ENCODE results near the gene PRAMEF13.
"Not testable (repeated sequence)": the region's sequence is repeated elsewhere in the genome, so short reads cannot be mapped to it uniquely, and the experiment has no call there.

The PRAMEF13 gene

GRCh38 chr1:13227271-13228055, 26.3 kb upstream of the PRAMEF13 start:
- H3K9me3 ChIP-seq (ENCODE audit: control insufficient read depth, insufficient read depth, low read depth, low read length); POLR2A ChIA-PET; H3K4me3 ChIP-seq (ENCODE audit: low read depth, low read length); H3K36me3 ChIP-seq (ENCODE audit: control insufficient read depth in 2 of 2, insufficient read depth in 1 of 2, low read length in 2 of 2); H3K4me1 ChIP-seq (ENCODE audit: control insufficient read depth, insufficient read depth, low read length); H3K27ac ChIP-seq (ENCODE audit: extremely low read depth, low read depth, low read length): not testable (repeated sequence)
- CTCF ChIA-PET = interaction anchor here (0.6 to 0.9 kb wide), 5 partner anchors 152 to 1028 kb away, joined by 3 to 6 read pairs (median 3); no protein-coding TSS in a partner anchor

GRCh38 chr1:13225675-13226204, 24.5 kb upstream of the PRAMEF13 start, which contains the start of gene PRAMEF18:
TSS of gene PRAMEF18 (minus strand) at chr1:13226154. CDS start at chr1:13226106, 48 bp downstream.
- H3K9me3 ChIP-seq (ENCODE audit: control insufficient read depth, insufficient read depth, low read depth, low read length); H3K4me1 ChIP-seq (ENCODE audit: control insufficient read depth, insufficient read depth, low read length); CTCF ChIA-PET; H3K36me3 ChIP-seq (ENCODE audit: control insufficient read depth in 2 of 2, insufficient read depth in 1 of 2, low read length in 2 of 2); H3K27ac ChIP-seq (ENCODE audit: extremely low read depth, low read depth, low read length); H3K4me3 ChIP-seq (ENCODE audit: low read depth, low read length); POLR2A ChIA-PET: not testable (repeated sequence)

GRCh38 chr1:13224480-13225060, 23.4 kb upstream of the PRAMEF13 start:
- Histone ChIP-seq H3K4me1 (ENCODE audit: control insufficient read depth, insufficient read depth, low read length) (no peaks in the 10 kb centered on the region), H3K4me3 (ENCODE audit: low read depth, low read length) (no peak overlapping the region), H3K27ac (ENCODE audit: extremely low read depth, low read depth, low read length) (no peak overlapping the region), H3K9me3 (ENCODE audit: control insufficient read depth, insufficient read depth, low read depth, low read length) (no peaks in the 10 kb centered on the region), H3K36me3 (ENCODE audit: control insufficient read depth in 2 of 2, insufficient read depth in 1 of 2, low read length in 2 of 2) (no peaks in the 10 kb centered on the region)
- CTCF ChIA-PET = no interaction called here
- no peak for TF ChIP-seq ZNF626 (tag by site-specific recombination; IDR thresholded peaks at IDR 0.05)
- no peak for TF ChIP-seq ZNF24 (tag by site-specific recombination; IDR thresholded peaks at IDR 0.05)
- TF ChIP-seq ZXDB (tag by site-specific recombination; IDR thresholded peaks at IDR 0.05) = no peak
- POLR2A ChIA-PET = no interaction called here

- H3K36me3 ChIP-seq (ENCODE audit: control insufficient read depth in 2 of 2, insufficient read depth in 1 of 2, low read length in 2 of 2); POLR2A ChIA-PET; H3K9me3 ChIP-seq (ENCODE audit: control insufficient read depth, insufficient read depth, low read depth, low read length); H3K4me3 ChIP-seq (ENCODE audit: low read depth, low read length); H3K4me1 ChIP-seq (ENCODE audit: control insufficient read depth, insufficient read depth, low read length); CTCF ChIA-PET; H3K27ac ChIP-seq (ENCODE audit: extremely low read depth, low read depth, low read length): not testable (repeated sequence)
These were observed 21.6 kb upstream of the PRAMEF13 start for GRCh38 chr1:13222788-13223187.

- H3K36me3 ChIP-seq (ENCODE audit: control insufficient read depth in 2 of 2, insufficient read depth in 1 of 2, low read length in 2 of 2); H3K4me3 ChIP-seq (ENCODE audit: low read depth, low read length); POLR2A ChIA-PET; H3K4me1 ChIP-seq (ENCODE audit: control insufficient read depth, insufficient read depth, low read length); H3K9me3 ChIP-seq (ENCODE audit: control insufficient read depth, insufficient read depth, low read depth, low read length); H3K27ac ChIP-seq (ENCODE audit: extremely low read depth, low read depth, low read length); CTCF ChIA-PET: not testable (repeated sequence)
These were observed 18.0 kb upstream of the PRAMEF13 start for GRCh38 chr1:13219203-13219602.

- H3K36me3 ChIP-seq (ENCODE audit: control insufficient read depth in 2 of 2, insufficient read depth in 1 of 2, low read length in 2 of 2); H3K4me3 ChIP-seq (ENCODE audit: low read depth, low read length); POLR2A ChIA-PET; CTCF ChIA-PET; H3K4me1 ChIP-seq (ENCODE audit: control insufficient read depth, insufficient read depth, low read length); H3K9me3 ChIP-seq (ENCODE audit: control insufficient read depth, insufficient read depth, low read depth, low read length); H3K27ac ChIP-seq (ENCODE audit: extremely low read depth, low read depth, low read length): not testable (repeated sequence)
These were observed 15.4 kb upstream of the PRAMEF13 start for GRCh38 chr1:13216619-13217018.

GRCh38 chr1:13208712-13209111, 7.5 kb upstream of the PRAMEF13 start:
- POLR2A ChIA-PET; H3K36me3 ChIP-seq (ENCODE audit: control insufficient read depth in 2 of 2, insufficient read depth in 1 of 2, low read length in 2 of 2); H3K4me1 ChIP-seq (ENCODE audit: control insufficient read depth, insufficient read depth, low read length); CTCF ChIA-PET; H3K27ac ChIP-seq (ENCODE audit: extremely low read depth, low read depth, low read length); H3K9me3 ChIP-seq (ENCODE audit: control insufficient read depth, insufficient read depth, low read depth, low read length); H3K4me3 ChIP-seq (ENCODE audit: low read depth, low read length): not testable (repeated sequence)

GRCh38 chr1:13171548-13171947, 29.7 kb downstream of the PRAMEF13 start, which contains the start of gene PRAMEF9:
TSS of gene PRAMEF9 (plus strand) at chr1:13171848. CDS start at chr1:13175281, 3,433 bp downstream.
- H3K27ac ChIP-seq (ENCODE audit: extremely low read depth, low read depth, low read length); H3K36me3 ChIP-seq (ENCODE audit: control insufficient read depth in 2 of 2, insufficient read depth in 1 of 2, low read length in 2 of 2); H3K4me1 ChIP-seq (ENCODE audit: control insufficient read depth, insufficient read depth, low read length); H3K9me3 ChIP-seq (ENCODE audit: control insufficient read depth, insufficient read depth, low read depth, low read length); POLR2A ChIA-PET; H3K4me3 ChIP-seq (ENCODE audit: low read depth, low read length); CTCF ChIA-PET: not testable (repeated sequence)

GRCh38 chr1:13165531-13165930, 35.7 kb downstream of the PRAMEF13 start, which contains the start of gene HNRNPCL4:
TSS of gene HNRNPCL4 (minus strand) at chr1:13165631. CDS start at chr1:13165467, 164 bp downstream.
- CTCF ChIA-PET; H3K36me3 ChIP-seq (ENCODE audit: control insufficient read depth in 2 of 2, insufficient read depth in 1 of 2, low read length in 2 of 2); H3K27ac ChIP-seq (ENCODE audit: extremely low read depth, low read depth, low read length); H3K9me3 ChIP-seq (ENCODE audit: control insufficient read depth, insufficient read depth, low read depth, low read length); H3K4me1 ChIP-seq (ENCODE audit: control insufficient read depth, insufficient read depth, low read length); H3K4me3 ChIP-seq (ENCODE audit: low read depth, low read length); POLR2A ChIA-PET: not testable (repeated sequence)

- H3K9me3 ChIP-seq (ENCODE audit: control insufficient read depth, insufficient read depth, low read depth, low read length); H3K36me3 ChIP-seq (ENCODE audit: control insufficient read depth in 2 of 2, insufficient read depth in 1 of 2, low read length in 2 of 2); H3K4me1 ChIP-seq (ENCODE audit: control insufficient read depth, insufficient read depth, low read length); POLR2A ChIA-PET; H3K27ac ChIP-seq (ENCODE audit: extremely low read depth, low read depth, low read length); H3K4me3 ChIP-seq (ENCODE audit: low read depth, low read length); CTCF ChIA-PET: not testable (repeated sequence)
These were observed 45.3 kb downstream of the PRAMEF13 start, which contains the start of gene PRAMEF26 for GRCh38 chr1:13155909-13156308. TSS of gene PRAMEF26 (minus strand) at chr1:13156009. CDS start at chr1:13153095, 2,914 bp downstream.

Measured in HEK293 (cell line).